WTC11 (cell line): Measurements from ENCODE around the gene KYNU.
A peak's percentile ranks its signal among the peaks of the same experiment; 100 is the strongest.

ENCODE experiments used
- ATF3 ChIP-seq: sonication (generic); formaldehyde crosslinking; conservative IDR thresholded peaks from 2 replicates; pipeline ENCODE4 v1.8.1; 2022; ENCODE audit warnings: mild to moderate bottlenecking, missing genetic modification reagents
- CBFB ChIP-seq: sonication (generic); formaldehyde crosslinking; IDR thresholded peaks from 2 replicates; pipeline ENCODE4 v1.8.1; 2022; ENCODE audit warnings: mild to moderate bottlenecking, low read depth, missing genetic modification reagents
- CTCF ChIP-seq: fragments of 200-600 bp; IDR thresholded peaks from 2 replicates; pipeline ENCODE4 v1.8.0; 2022; ENCODE audit warnings: antibody characterized with exemption
- GRHL2 ChIP-seq: fragments of 250-450 bp; sonication (Bioruptor Pico); IDR thresholded peaks from 2 replicates; pipeline ENCODE4 v1.8.0; 2022; ENCODE audit warnings: mild to moderate bottlenecking, moderate library complexity; ENCODE audit not compliant: insufficient replicate concordance, severe bottlenecking
- HMGXB4 ChIP-seq: sonication (generic); formaldehyde crosslinking; IDR thresholded peaks from 2 replicates; pipeline ENCODE4 v1.8.1; 2023; ENCODE audit warnings: mild to moderate bottlenecking, moderate library complexity, missing genetic modification reagents
- IRF1 ChIP-seq: sonication (generic); formaldehyde crosslinking; IDR thresholded peaks from 2 replicates; pipeline ENCODE4 v1.8.0; 2023; ENCODE audit warnings: missing genetic modification reagents
- IRF2 ChIP-seq: sonication (generic); formaldehyde crosslinking; IDR thresholded peaks from 2 replicates; pipeline ENCODE4 v1.8.0; 2022; ENCODE audit warnings: low read depth, missing genetic modification reagents, borderline replicate concordance
- KAT7 ChIP-seq: sonication (generic); formaldehyde crosslinking; IDR thresholded peaks from 2 replicates; pipeline ENCODE4 v1.8.1; 2023; ENCODE audit warnings: missing genetic modification reagents, mild to moderate bottlenecking, borderline replicate concordance
- MAX ChIP-seq: sonication (generic); formaldehyde crosslinking; IDR thresholded peaks from 2 replicates; pipeline ENCODE4 v1.8.0; 2022; ENCODE audit warnings: mild to moderate bottlenecking, missing genetic modification reagents
- MYBL2 ChIP-seq: sonication (generic); formaldehyde crosslinking; IDR thresholded peaks from 2 replicates; pipeline ENCODE4 v1.8.1; 2023; ENCODE audit warnings: mild to moderate bottlenecking, moderate library complexity, missing genetic modification reagents
- PREB ChIP-seq: sonication (generic); formaldehyde crosslinking; IDR thresholded peaks from 2 replicates; pipeline ENCODE4 v1.8.1; 2022; ENCODE audit warnings: mild to moderate bottlenecking, missing genetic modification reagents, moderate library complexity, borderline replicate concordance

- no peak for TF ChIP-seq HMGXB4 (CRISPR knock-in tag)
- peak; percentile 43 for TF ChIP-seq CTCF
- TF ChIP-seq PREB (CRISPR knock-in tag), result no peak
- no peak for TF ChIP-seq IRF2 (CRISPR knock-in tag)
- TF ChIP-seq MAX (CRISPR knock-in tag), result no peak
- TF ChIP-seq MYBL2, result no peak
- no peak for TF ChIP-seq KAT7 (CRISPR knock-in tag)
- TF ChIP-seq ATF3 (CRISPR knock-in tag), result no peak
- TF ChIP-seq IRF1 (CRISPR knock-in tag), result no peak
- no peak for TF ChIP-seq GRHL2 (CRISPR knock-in tag)
- no peak for TF ChIP-seq CBFB (CRISPR knock-in tag)
These were observed 103.0 kb downstream of the KYNU start for GRCh38 chr2:142980246-142981068.
